ENCODE measurements around the gene IL11RA. TPM values are rescaled to one million over a fixed set of nuclear protein-coding genes. Genes with fewer than 3 reads are reported as not detected.

Gene IL11RA
- total RNA-seq (2022; extraction: Qiagen RNA extraction; ENCODE audit: low read depth) = 5.1 to 8.3 TPM (median 7.1 TPM) in 5 replicates

GRCh38 chr9:34651876-34652601 lies at the start of gene IL11RA:
Gene IL11RA (plus strand): TSS chr9:34652185. CDS start chr9:34655218, 3,033 bp downstream.

GRCh38 chr9:34611811-34612787 lies 39.9 kb upstream of the IL11RA start, which contains the start of gene RPP25L:
Gene RPP25L (minus strand): TSS chr9:34612097. CDS start chr9:34611296, 801 bp downstream.

GRCh38 chr9:34620061-34620994 lies 31.7 kb upstream of the IL11RA start, which contains the start of gene DCTN3:
Gene DCTN3 (minus strand): TSS chr9:34620495. CDS start chr9:34620464, 31 bp downstream.

GRCh38 chr9:34628656-34629490 lies 23.1 kb upstream of the IL11RA start, which contains the start of gene ARID3C:
Gene ARID3C (minus strand): TSS chr9:34629066. CDS start chr9:34628014, 1,052 bp downstream.

GRCh38 chr9:34637356-34638137 lies 14.4 kb upstream of the IL11RA start, which contains the start of gene SIGMAR1:
Gene SIGMAR1 (minus strand): TSS chr9:34637787. CDS start chr9:34637697, 90 bp downstream.

GRCh38 chr9:34646211-34647083 lies 5.5 kb upstream of the IL11RA start, which contains the start of gene GALT:
Gene GALT (plus strand): TSS chr9:34646675. CDS start chr9:34646705, 30 bp downstream.

GRCh38 chr9:34662526-34663302 lies 10.7 kb downstream of the IL11RA start, which contains the start of gene CCL27:
Gene CCL27 (minus strand): TSS chr9:34662657. CDS start chr9:34662633, 24 bp downstream.

GRCh38 chr9:34690983-34691935 lies 39.3 kb downstream of the IL11RA start, which contains the start of gene CCL19:
Gene CCL19 (minus strand): TSS chr9:34691276. CDS start chr9:34691139, 137 bp downstream.

GRCh38 chr9:34710023-34710422 lies 58.0 kb downstream of the IL11RA start, which contains the start of gene CCL21:
Gene CCL21 (minus strand): TSS chr9:34710136. CDS start chr9:34710066, 70 bp downstream.

Other genes with a start within 250 kb of the IL11RA start
- 13.0 to 18.8 TPM (median 18.4 TPM) in 5 replicates for gene FAM219A, start 193.6 kb upstream of the IL11RA start, total RNA-seq (2022; extraction: Qiagen RNA extraction; ENCODE audit: low read depth)
- 0.29 TPM in 1 of 5 replicates, not detected in the others for gene DNAI1, start 193.4 kb upstream of the IL11RA start, total RNA-seq (2022; extraction: Qiagen RNA extraction; ENCODE audit: low read depth)
- gene ENHO, start 129.2 kb upstream of the IL11RA start, total RNA-seq (2022; extraction: Qiagen RNA extraction; ENCODE audit: low read depth) = 0.87 to 2.9 TPM (median 2.3 TPM) in 5 replicates
- 0.08 to 0.20 TPM (median 0.09 TPM) in 3 of 5 replicates, not detected in the others for gene CNTFR, start 62.5 kb upstream of the IL11RA start, total RNA-seq (2022; extraction: Qiagen RNA extraction; ENCODE audit: low read depth)
- 28.5 to 47.8 TPM (median 42.7 TPM) in 5 replicates for gene RPP25L, start 40.1 kb upstream of the IL11RA start, total RNA-seq (2022; extraction: Qiagen RNA extraction; ENCODE audit: low read depth)
- gene DCTN3, start 31.7 kb upstream of the IL11RA start, total RNA-seq (2022; extraction: Qiagen RNA extraction; ENCODE audit: low read depth) = 80.3 to 123 TPM (median 106 TPM) in 5 replicates
- 0.13 to 0.23 TPM (median 0.19 TPM) in 3 of 5 replicates, not detected in the others for gene ARID3C, start 23.1 kb upstream of the IL11RA start, total RNA-seq (2022; extraction: Qiagen RNA extraction; ENCODE audit: low read depth)
- 151 to 215 TPM (median 198 TPM) in 5 replicates for gene SIGMAR1, start 14.4 kb upstream of the IL11RA start, total RNA-seq (2022; extraction: Qiagen RNA extraction; ENCODE audit: low read depth)
- 15.3 to 24.9 TPM (median 17.3 TPM) in 5 replicates for gene GALT, start 5.5 kb upstream of the IL11RA start, total RNA-seq (2022; extraction: Qiagen RNA extraction; ENCODE audit: low read depth)
- 0.25 to 0.94 TPM (median 0.34 TPM) in 3 of 5 replicates, not detected in the others for gene CCL27, start 10.5 kb downstream of the IL11RA start, total RNA-seq (2022; extraction: Qiagen RNA extraction; ENCODE audit: low read depth)
- not detected in 5 replicates for gene CCL19, start 39.1 kb downstream of the IL11RA start, total RNA-seq (2022; extraction: Qiagen RNA extraction; ENCODE audit: low read depth)
- not detected in 5 replicates for gene CCL21, start 58.0 kb downstream of the IL11RA start, total RNA-seq (2022; extraction: Qiagen RNA extraction; ENCODE audit: low read depth)

All from A549 treated with ZK216348 at 1 μM for 4 hours (cell line).